MM.1S (cell line): ENCODE measurements around the gene ZNF516.
A peak's percentile ranks its signal among the peaks of the same experiment; 100 is the strongest.

Experiments
- DNase-seq: peaks from one replicate; pipeline ENCODE4 v3.0.0-alpha.2; 2015
- H2AFZ ChIP-seq: fragments of 300-600 bp; sonication (generic); 2 replicates; pipeline ENCODE4 v1.6.0; 2016; ENCODE audit warnings: antibody characterized with exemption, low read length
- H3F3A ChIP-seq: fragments of 300-600 bp; sonication (generic); 2 replicates; pipeline ENCODE4 v1.6.1; 2016; ENCODE audit warnings: mild to moderate bottlenecking, antibody characterized with exemption, low read length, moderate library complexity, mixed read lengths; ENCODE audit not compliant: insufficient read depth
- H3K27ac ChIP-seq: fragments of 300-600 bp; sonication (generic); 2 replicates; pipeline ENCODE4 v1.5.1; 2016; ENCODE audit warnings: mild to moderate bottlenecking, low read length
- H3K27me3 ChIP-seq: fragments of 300-600 bp; sonication (generic); replicated peaks from 2 replicates; pipeline ENCODE4 v1.6.0; 2016; ENCODE audit warnings: low read length; ENCODE audit not compliant: insufficient read depth
- H3K36me3 ChIP-seq: fragments of 300-600 bp; sonication (generic); replicated peaks from 2 replicates; pipeline ENCODE4 v1.6.1; 2016; ENCODE audit warnings: mild to moderate bottlenecking, low read length, mixed read lengths; ENCODE audit not compliant: insufficient read depth
- H3K4me1 ChIP-seq: fragments of 300-600 bp; sonication (generic); 2 replicates; pipeline ENCODE4 v1.6.1; 2016; ENCODE audit warnings: low read length, mixed read lengths
- H3K4me2 ChIP-seq: fragments of 300-600 bp; sonication (generic); 2 replicates; pipeline ENCODE4 v1.6.0; 2016; ENCODE audit warnings: low read depth, low read length
- H3K4me3 ChIP-seq: fragments of 300-600 bp; sonication (generic); 2 replicates; pipeline ENCODE4 v1.5.1; 2016; ENCODE audit warnings: low read length, mixed read lengths
- H3K79me2 ChIP-seq: fragments of 300-600 bp; sonication (generic); 2 replicates; pipeline ENCODE4 v1.6.1; 2016; ENCODE audit warnings: mixed run types, low read length, mixed read lengths
- H3K9ac ChIP-seq: fragments of 300-600 bp; sonication (generic); 2 replicates; pipeline ENCODE4 v1.6.1; 2016; ENCODE audit warnings: low read length, mixed read lengths
- H3K9me2 ChIP-seq: fragments of 300-600 bp; sonication (generic); replicated peaks from 2 replicates; pipeline ENCODE4 v1.6.1; 2016; ENCODE audit warnings: mild to moderate bottlenecking, low read length, mixed read lengths; ENCODE audit not compliant: insufficient read depth
- H3K9me3 ChIP-seq: fragments of 300-600 bp; sonication (generic); replicated peaks from 2 replicates; pipeline ENCODE4 v1.6.1; 2016; ENCODE audit warnings: mild to moderate bottlenecking, low read length, mixed read lengths; ENCODE audit not compliant: insufficient read depth
- H4K20me1 ChIP-seq: fragments of 300-600 bp; sonication (generic); 2 replicates; pipeline ENCODE4 v1.6.1; 2016; ENCODE audit warnings: mild to moderate bottlenecking, low read length, moderate library complexity, mixed read lengths; ENCODE audit not compliant: insufficient read depth
- EZH2 ChIP-seq: fragments of 300-600 bp; sonication (generic); optimal IDR thresholded peaks from 2 replicates; pipeline ENCODE3; 2017; ENCODE audit warnings: low read depth, mild to moderate bottlenecking, antibody characterized with exemption, low read length, mixed read lengths
- EZH2phosphoT487 ChIP-seq: fragments of 300-600 bp; sonication (generic); IDR thresholded peaks from 2 replicates; pipeline ENCODE4 v1.6.1; 2018; ENCODE audit warnings: antibody characterized with exemption, low read length
- TF ChIP-seq, protein P1 (sequence below): fragments of 300-600 bp; sonication (generic); IDR thresholded peaks from 2 replicates; pipeline ENCODE4 v1.5.1; 2016; ENCODE audit warnings: antibody characterized with exemption, low read length, mixed read lengths

The ZNF516 gene

DNA sequence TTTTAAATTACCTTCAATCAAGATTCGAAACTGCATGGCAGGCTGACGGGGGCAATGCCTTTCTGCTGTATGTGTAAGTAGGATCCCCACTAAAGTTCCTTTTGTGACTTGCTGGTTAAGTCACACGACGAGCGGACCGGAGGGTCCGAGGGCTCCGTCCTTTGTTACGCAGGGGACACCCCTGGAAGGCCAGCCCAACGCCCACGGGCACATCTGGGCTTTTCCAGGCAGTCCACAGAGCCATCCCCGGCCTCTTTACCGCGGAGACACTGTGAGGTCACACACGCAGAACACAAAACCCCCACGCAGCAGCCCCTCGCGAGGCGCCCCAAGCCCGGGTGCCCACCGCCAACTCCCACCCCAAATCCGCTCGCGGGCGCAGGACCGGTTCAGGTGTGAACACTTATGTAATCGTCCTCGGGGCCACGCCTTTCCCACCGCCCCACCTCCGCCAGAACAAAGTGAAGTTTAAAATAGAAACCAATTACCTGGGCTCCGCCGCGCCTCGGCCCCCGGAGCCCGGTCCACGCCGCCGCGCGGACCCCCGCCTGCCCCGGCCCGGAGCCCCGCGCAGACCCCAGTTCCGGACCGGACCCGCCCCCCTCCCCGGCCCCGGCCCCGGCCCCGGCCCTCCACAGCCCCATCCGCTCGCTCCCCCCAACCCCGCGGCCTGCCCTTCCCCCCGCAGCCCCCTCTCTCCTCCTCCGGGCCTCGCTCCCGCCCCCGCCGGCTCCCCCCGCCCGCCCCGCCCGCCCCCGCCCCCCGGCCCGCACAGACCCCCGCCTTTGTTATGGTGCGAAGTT lies 4.2 kb downstream of the ZNF516 start:
- H3K27me3 ChIP-seq: no peaks in the 10 kb centered on the region; the same call in 1 of the 2 replicates
- H3K4me1 ChIP-seq: peaks cover 5% of the 10 kb centered on the region
- no peaks in the 10 kb centered on the region for H3K9me3 ChIP-seq
- H3K4me3 ChIP-seq: peak overlapping the region; percentile 54
- H3K79me2 ChIP-seq: 0 out of 2 replicates have a peak, but pooled peaks cover 4% of the 10 kb centered on the region
- peak; percentile 50 for DNase-seq
- peak overlapping the region; percentile 47; the same call in 1 of the 2 replicates for H3K4me2 ChIP-seq
- no peaks in the 10 kb centered on the region for H3K9me2 ChIP-seq
- no peak overlapping the region for H2AFZ ChIP-seq
- H4K20me1 ChIP-seq: no peaks in the 10 kb centered on the region
- H3K27ac ChIP-seq: no peak overlapping the region
- TF ChIP-seq EZH2phosphoT487 (no peak), EZH2 (no peak)
- TF ChIP-seq, protein P1, sequence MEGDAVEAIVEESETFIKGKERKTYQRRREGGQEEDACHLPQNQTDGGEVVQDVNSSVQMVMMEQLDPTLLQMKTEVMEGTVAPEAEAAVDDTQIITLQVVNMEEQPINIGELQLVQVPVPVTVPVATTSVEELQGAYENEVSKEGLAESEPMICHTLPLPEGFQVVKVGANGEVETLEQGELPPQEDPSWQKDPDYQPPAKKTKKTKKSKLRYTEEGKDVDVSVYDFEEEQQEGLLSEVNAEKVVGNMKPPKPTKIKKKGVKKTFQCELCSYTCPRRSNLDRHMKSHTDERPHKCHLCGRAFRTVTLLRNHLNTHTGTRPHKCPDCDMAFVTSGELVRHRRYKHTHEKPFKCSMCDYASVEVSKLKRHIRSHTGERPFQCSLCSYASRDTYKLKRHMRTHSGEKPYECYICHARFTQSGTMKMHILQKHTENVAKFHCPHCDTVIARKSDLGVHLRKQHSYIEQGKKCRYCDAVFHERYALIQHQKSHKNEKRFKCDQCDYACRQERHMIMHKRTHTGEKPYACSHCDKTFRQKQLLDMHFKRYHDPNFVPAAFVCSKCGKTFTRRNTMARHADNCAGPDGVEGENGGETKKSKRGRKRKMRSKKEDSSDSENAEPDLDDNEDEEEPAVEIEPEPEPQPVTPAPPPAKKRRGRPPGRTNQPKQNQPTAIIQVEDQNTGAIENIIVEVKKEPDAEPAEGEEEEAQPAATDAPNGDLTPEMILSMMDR: no peak
- peaks cover 23% of the 10 kb centered on the region; the same call in 1 of the 2 replicates for H3F3A ChIP-seq
- H3K36me3 ChIP-seq: no peaks in the 10 kb centered on the region
- no peak overlapping the region for H3K9ac ChIP-seq

DNA sequence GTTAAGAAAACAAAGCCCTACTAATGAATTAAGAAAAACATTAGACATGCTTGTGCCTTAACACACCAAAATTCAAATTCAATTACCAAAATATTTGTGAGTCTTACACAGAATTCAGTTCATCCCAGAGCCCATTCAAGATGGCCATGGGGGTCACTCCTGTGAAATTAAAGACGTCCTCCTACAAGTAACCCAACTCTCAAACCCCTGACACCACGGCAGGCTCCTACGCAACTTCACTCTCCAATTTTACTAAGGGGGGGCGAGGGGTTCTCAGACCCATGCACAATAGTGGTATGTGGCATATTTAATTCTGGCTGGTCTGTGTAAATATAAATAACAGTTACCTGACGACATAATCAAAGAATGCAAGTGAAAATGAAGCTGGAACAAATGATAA lies 5.0 kb downstream of the ZNF516 start:
- no peaks in the 10 kb centered on the region for H3K36me3 ChIP-seq
- H3K4me1 ChIP-seq: peaks cover 5% of the 10 kb centered on the region
- 0 out of 2 replicates have a peak, but pooled peaks cover 4% of the 10 kb centered on the region for H3K79me2 ChIP-seq
- H3K27ac ChIP-seq: no peak overlapping the region
- H3K4me3 ChIP-seq: no peak overlapping the region
- no peak overlapping the region for H3K9ac ChIP-seq
- H3K4me2 ChIP-seq: no peak overlapping the region
- no peaks in the 10 kb centered on the region for H4K20me1 ChIP-seq
- H2AFZ ChIP-seq: no peak overlapping the region
- H3K27me3 ChIP-seq: no peaks in the 10 kb centered on the region
- peaks cover 23% of the 10 kb centered on the region; the same call in 1 of the 2 replicates for H3F3A ChIP-seq
- no peaks in the 10 kb centered on the region for H3K9me2 ChIP-seq
- TF ChIP-seq, protein P1: no peak
- TF ChIP-seq EZH2phosphoT487 (no peak), EZH2 (no peak)
- no peak for DNase-seq
- no peaks in the 10 kb centered on the region for H3K9me3 ChIP-seq

DNA sequence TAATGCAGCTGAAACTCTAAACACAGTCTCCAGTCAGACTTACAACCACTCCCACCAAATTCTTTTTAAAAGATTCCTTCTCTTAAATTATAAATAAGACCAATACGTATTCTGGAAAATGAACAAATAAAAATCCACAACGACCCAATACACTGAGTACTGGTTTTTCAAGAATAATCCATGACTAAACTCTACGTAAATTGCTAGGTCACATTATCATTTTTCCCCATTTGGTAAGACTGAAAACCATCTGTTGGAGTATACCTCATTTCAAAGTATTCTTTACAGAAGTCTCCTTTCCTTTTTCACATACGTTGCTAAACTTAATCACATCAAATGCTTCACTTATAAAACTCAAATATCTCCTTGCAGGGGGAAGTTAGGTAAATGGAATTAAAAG lies 6.0 kb downstream of the ZNF516 start:
- no peak overlapping the region for H3K4me2 ChIP-seq
- TF ChIP-seq, protein P1: no peak
- TF ChIP-seq EZH2 (no peak), EZH2phosphoT487 (no peak)
- peaks cover 5% of the 10 kb centered on the region for H3K4me1 ChIP-seq

More for the DNA sequence above, 6.0 kb downstream of the ZNF516 start:
- no peaks in the 10 kb centered on the region for H3K27me3 ChIP-seq
- no peaks in the 10 kb centered on the region for H3K36me3 ChIP-seq
- no peak overlapping the region for H3K9ac ChIP-seq
- H3K79me2 ChIP-seq: 0 out of 2 replicates have a peak, but pooled peaks cover 4% of the 10 kb centered on the region
- DNase-seq: no peak
- H3K9me3 ChIP-seq: no peaks in the 10 kb centered on the region
- peaks cover 23% of the 10 kb centered on the region; the same call in 1 of the 2 replicates for H3F3A ChIP-seq
- H4K20me1 ChIP-seq: no peaks in the 10 kb centered on the region
- no peaks in the 10 kb centered on the region for H3K9me2 ChIP-seq
- H3K27ac ChIP-seq: no peak overlapping the region
- no peak overlapping the region for H2AFZ ChIP-seq
- no peak overlapping the region for H3K4me3 ChIP-seq
